Measurements from ENCODE around the gene HPS4.
"Not testable (repeated sequence)": the region's sequence is repeated elsewhere in the genome, so short reads cannot be mapped to it uniquely, and the experiment has no call there.

DNA sequence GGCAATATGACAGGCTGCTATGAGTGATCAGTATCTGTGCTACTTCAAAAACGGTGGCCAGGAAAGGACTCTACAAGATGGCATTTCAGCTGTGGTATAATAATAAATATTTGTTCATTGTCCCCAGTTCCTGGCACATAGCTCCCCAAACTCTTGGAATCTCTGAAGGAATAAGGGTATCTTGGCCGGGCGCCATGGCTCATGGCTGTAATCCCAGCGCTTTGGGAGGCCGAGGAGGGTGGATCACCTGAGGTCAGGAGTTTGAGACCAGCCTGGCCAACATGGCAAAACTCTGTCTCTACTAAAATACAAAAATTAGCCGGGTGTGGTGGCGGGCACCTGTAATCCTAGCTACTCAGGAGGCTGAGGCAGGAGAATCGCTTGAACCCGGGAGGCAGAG lies 44.9 kb upstream of the HPS4 start:
- TF ChIP-seq, protein P1, sequence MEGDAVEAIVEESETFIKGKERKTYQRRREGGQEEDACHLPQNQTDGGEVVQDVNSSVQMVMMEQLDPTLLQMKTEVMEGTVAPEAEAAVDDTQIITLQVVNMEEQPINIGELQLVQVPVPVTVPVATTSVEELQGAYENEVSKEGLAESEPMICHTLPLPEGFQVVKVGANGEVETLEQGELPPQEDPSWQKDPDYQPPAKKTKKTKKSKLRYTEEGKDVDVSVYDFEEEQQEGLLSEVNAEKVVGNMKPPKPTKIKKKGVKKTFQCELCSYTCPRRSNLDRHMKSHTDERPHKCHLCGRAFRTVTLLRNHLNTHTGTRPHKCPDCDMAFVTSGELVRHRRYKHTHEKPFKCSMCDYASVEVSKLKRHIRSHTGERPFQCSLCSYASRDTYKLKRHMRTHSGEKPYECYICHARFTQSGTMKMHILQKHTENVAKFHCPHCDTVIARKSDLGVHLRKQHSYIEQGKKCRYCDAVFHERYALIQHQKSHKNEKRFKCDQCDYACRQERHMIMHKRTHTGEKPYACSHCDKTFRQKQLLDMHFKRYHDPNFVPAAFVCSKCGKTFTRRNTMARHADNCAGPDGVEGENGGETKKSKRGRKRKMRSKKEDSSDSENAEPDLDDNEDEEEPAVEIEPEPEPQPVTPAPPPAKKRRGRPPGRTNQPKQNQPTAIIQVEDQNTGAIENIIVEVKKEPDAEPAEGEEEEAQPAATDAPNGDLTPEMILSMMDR (IDR thresholded peaks at IDR 0.05) = not testable (repeated sequence)
- TF ChIP-seq, protein P2, sequence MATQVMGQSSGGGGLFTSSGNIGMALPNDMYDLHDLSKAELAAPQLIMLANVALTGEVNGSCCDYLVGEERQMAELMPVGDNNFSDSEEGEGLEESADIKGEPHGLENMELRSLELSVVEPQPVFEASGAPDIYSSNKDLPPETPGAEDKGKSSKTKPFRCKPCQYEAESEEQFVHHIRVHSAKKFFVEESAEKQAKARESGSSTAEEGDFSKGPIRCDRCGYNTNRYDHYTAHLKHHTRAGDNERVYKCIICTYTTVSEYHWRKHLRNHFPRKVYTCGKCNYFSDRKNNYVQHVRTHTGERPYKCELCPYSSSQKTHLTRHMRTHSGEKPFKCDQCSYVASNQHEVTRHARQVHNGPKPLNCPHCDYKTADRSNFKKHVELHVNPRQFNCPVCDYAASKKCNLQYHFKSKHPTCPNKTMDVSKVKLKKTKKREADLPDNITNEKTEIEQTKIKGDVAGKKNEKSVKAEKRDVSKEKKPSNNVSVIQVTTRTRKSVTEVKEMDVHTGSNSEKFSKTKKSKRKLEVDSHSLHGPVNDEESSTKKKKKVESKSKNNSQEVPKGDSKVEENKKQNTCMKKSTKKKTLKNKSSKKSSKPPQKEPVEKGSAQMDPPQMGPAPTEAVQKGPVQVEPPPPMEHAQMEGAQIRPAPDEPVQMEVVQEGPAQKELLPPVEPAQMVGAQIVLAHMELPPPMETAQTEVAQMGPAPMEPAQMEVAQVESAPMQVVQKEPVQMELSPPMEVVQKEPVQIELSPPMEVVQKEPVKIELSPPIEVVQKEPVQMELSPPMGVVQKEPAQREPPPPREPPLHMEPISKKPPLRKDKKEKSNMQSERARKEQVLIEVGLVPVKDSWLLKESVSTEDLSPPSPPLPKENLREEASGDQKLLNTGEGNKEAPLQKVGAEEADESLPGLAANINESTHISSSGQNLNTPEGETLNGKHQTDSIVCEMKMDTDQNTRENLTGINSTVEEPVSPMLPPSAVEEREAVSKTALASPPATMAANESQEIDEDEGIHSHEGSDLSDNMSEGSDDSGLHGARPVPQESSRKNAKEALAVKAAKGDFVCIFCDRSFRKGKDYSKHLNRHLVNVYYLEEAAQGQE (IDR thresholded peaks at IDR 0.05; ENCODE audit: insufficient read depth in 1 of 2, low read depth in 2 of 2, low read length in 1 of 2) = not testable (repeated sequence)
- not testable (repeated sequence) for TF ChIP-seq TCF7L2, POLR2AphosphoS5 (IDR thresholded peaks at IDR 0.05; ENCODE audit: low read depth, low read length)

Data from Panc1 (cell line).